8988T (cell line): Measurements from ENCODE around the gene PLCL2.

Experiments used
- DNase-seq: peaks from one replicate; pipeline ENCODE4 v3.0.0; 2011

Gene PLCL2

DNA sequence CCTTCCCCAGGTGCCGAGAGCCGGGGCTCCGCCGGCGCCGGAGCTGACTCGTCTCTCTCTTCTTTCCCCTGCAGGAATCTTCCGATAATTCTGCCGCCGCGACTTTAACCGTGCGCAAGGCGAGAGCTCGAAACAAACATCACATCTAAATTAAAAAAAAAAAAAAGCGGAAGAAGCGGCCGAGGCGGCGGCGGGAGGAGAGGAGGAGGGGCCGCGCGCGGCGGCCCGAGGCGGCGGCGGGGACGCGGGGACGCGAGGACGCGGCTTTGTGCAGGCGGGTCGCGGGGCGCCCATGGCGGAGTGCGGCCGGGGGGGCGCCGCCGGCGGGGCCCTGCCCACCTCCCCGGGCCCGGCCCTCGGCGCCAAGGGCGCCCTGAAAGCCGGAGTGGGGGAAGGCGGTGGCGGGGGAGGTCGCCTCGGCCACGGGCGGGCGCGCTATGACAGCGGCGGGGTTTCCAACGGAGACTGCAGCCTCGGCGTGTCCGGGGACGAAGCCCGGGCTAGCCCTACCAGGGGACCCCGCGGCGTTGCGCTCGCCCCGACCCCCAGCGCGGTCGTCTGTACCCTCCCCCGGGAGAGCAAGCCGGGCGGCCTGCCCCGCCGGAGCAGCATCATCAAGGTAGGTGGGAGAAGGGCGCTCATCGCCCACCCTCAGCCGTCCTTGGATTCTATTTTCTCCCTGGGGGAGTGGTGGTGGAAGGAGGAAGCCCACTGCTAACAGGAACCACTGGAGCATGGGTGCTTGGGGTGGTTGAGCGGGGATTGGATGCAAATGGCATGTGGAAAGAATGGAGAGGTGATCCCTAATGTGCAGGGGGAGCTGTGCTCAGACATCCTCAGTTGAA, at the start of gene PLCL2:
PLCL2 (plus strand) TSS at position 208 of the 845 bp plus-strand sequence; CDS start at position 293, 85 bp downstream.
- DNase-seq: peak; percentile 73

DNA sequence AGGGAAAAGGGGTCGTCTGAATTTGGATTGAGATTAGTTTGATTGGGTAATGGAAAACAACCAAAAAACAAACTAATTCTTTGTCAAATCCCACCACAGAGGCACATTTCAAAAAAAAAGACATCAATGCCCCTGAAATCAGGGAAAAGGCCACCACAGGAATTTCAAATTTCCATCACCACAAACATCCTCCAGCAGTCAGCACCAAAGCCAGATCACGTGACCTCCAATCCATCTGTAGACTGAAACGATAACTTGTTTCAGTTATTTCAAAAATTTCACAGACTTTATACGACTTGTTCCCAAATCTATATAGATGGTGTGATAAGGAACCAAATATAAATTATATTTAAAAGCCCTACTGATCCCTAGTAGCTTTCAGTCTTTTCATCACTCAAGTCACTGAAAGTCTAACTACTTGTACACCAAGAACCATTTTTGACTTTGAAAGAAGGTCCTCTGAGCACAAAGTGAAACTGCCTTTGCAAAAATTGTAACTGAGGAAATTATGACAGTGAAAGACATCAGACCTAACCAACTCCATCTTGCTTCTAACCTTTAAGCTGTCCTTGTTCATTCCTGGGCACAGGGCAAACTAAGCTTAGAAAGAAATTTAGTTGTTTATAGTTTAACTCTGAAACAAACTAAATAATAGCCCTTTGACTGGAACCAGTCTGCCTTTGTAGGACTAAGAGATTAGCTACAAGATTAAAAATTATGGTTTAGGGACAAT, 48.1 kb upstream of the PLCL2 start:
- DNase-seq: no peak

- DNase-seq: no peak
These were observed 47.2 kb upstream of the PLCL2 start for GRCh38 chr3:16837602-16838001.

DNA sequence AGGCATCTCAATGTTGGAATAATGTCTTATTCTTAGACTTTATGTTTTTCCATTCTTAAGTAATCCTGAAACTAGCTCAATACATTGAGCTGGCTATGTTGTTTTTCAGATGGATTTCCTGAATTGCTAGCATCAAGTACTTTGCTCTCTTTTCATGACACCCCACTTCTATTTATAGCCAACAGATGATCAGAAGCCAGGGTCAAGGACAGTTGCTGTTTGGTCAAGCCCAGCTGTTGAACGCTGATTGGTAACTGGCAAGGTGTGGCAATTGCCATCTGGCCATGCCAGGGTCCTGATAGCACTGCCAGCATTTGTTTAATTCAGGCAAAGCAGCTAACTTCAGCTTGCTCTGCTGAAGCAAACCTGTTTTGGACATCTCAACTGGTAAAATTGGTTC, 46.2 kb upstream of the PLCL2 start:
- no peak for DNase-seq

DNA sequence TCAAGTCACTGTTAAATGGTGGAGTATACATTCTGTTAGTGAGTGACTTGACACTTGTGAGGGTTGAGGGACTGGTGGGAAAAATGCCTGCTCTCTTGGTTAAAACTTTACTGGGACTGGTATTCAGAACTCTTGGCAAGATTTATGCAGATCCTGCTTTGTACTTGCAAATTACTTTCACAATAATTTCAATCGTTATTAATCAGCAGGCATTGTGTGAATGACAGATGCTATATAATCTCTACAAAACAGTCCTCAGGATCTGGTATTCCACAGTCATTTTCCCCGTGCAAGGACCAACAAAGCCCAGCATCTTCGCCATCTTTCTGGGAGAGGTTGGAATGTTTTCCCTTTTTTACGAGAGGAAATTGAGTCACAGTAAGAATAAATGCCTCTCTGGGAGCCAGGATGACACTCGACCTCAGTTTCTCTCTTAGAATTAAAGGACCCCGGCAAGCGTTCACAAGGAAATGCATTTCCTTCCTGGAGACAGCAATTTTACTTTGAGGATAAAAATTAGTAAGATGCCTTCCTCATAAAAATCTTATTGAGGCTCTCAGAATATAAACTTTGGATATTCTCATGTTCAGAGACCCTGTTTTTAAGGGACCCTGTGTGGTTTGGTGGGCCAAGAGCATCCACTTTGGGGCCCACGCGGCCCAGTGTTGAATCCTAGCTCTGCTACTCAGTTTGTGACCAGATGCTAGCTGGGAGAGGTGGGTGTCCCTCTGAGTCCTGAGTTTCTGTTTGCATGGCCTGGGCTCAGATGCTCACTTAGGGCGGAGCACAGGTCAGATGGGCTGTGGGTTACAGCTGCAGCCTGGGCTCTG, 45.3 kb upstream of the PLCL2 start:
- DNase-seq: no peak

DNA sequence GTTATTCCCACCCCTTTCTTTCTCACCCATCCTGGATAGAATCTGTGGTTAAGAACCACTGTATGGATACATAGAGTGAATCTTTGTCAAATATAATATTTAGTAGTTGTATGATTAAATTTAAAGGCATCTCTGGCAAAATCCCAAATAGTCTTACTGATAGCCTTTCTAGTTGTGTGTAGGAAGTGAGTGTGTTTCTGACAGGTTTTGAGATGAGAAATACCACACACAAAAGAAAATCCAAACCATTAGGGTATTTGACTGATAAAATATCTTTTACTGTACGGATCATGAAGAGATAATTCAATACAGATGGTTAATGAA, 44.7 kb upstream of the PLCL2 start:
- no peak for DNase-seq

GRCh38 chr3:16841041-16841753, 43.6 kb upstream of the PLCL2 start:
- DNase-seq: no peak

DNA sequence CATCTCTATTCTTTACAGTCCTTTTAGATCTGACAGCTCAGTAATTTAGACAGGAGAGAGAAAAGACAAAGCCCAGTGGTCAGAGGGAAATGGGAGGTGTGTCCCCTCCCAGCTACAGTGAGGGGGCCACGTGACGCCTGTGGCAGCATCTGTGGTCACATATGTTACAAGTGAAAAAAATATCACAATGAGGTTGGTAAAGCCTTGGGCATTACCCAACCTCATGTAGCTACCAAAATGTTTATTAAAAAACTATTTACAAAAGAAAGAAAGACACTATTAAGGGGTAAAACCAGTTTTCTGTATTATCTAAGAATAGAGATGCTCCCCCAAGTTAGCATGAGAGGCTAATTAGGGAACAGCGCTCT, 42.9 kb upstream of the PLCL2 start:
- no peak for DNase-seq

DNA sequence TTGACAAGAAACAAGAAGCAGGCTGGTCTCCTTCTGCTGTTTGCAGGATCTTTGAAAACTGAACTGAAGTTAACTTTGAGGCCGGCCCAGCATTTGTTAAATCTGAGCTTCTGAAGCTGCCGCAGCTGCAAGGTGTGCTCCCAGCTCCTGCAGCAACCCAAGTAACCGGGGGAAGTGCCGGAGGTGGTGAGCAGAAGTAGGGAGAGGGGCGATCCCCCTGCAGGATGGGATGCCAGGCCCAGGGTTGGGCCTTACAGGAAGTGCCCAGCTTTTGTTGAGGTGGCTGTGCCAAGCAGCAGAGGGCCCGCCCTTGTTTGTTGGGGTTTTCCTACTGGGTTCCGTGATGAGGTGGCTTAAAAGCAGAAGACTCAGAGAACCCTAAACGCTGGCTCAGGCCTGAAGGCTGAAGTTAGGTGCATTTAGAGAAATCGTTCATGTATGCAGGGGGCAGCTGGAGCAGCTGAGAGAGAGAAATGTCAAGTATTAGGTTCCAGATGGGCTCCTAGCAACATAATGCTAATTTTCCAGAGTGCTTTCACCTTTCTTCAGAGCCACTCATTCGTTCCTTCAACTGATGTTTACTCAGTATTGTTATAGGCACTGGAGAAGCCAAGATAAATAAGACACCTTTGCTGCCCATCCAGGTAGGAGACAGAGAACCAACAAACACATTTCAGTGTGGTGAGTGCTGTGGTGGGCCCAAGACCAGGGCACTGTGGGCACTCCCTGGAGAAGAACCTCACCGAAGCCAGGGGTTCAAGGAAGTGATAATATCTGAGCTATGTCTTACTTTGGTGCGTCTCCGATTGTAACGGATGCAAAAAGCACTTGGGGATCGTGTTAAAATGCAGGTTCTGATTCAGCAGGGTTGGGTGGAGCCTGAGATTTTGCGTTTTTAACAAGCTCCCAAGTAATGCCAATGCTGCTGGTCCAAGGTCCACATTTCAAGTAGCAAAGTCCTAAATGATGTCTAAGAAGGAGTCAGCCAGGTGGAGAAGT, 42.2 kb upstream of the PLCL2 start:
- DNase-seq: no peak

DNA sequence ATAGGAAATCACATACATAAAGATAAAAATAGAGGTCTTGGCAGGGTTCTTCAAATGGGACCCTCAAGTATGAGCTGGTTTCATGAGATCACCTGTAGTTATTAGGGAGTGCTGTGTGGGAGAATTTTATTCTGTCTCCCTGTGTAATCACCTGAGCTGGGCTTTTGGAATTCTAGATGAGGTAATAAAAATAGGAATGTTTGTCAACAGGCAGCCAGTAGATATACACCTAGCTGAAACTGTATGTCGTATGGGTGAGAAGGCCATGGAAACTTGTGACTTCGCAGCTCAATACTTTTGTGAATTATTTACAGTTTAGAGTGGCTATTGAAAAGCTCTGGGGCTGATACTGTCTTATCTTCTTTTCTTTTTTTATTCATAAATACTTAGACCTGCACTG, 40.5 kb upstream of the PLCL2 start:
- DNase-seq: no peak

GRCh38 chr3:16844791-16845190, 40.0 kb upstream of the PLCL2 start:
- no peak for DNase-seq

DNA sequence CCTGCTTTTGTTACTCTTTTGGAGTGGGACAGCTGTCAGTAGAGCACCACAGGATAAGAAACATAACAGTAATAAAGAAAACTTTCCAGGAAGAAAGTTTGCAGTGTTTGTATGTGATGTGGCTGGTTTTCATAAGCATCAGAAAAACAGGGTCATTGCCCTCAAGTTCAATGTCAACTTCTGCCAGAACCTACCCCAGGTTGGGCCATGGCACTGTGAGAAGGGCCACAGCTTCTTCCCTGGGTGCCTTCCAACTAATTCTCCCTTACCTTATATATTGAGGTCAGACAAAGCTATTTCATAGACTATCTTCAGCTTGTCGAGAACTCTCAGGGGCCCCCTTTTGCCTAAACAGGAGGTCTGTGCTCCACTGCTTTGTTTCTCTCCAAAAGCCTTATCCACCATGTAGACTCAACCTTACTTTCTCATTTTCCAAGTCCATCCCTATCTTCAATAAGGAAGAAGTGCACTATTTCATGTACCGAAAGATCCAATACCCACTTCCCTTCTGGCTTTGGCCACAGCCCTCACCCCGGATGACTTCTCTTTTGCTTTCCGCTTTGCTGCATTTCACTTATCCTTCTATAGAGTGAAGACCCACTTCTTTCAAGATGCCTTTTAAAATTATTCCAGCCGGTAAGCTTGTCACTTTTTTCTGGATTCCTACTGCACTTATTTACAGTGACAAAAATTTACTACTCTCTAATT, 38.2 kb upstream of the PLCL2 start:
- DNase-seq: no peak

GRCh38 chr3:16848007-16848406, 36.7 kb upstream of the PLCL2 start:
- no peak for DNase-seq

DNA sequence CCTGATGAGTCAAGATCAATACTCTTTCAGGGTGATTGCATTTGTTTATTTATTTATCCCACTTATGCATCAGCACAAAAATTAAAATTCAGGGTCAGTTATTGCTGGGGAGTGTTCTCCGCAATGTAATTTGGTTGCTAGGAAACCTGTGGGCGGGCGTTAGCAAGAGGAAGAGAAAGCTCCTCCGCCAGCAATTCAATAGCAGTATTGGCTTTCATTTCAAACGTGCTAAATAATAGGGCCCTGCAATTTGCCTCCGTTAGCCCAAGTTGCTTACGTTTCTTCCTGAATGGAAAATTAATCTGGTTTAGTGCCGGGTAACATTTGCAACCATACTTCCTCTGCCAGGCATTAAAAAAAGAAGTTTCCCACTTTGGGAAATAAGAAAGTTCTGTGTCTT, 35.5 kb upstream of the PLCL2 start:
- DNase-seq: no peak

- DNase-seq: no peak
These were observed 35.0 kb upstream of the PLCL2 start for GRCh38 chr3:16849795-16850194.

DNA sequence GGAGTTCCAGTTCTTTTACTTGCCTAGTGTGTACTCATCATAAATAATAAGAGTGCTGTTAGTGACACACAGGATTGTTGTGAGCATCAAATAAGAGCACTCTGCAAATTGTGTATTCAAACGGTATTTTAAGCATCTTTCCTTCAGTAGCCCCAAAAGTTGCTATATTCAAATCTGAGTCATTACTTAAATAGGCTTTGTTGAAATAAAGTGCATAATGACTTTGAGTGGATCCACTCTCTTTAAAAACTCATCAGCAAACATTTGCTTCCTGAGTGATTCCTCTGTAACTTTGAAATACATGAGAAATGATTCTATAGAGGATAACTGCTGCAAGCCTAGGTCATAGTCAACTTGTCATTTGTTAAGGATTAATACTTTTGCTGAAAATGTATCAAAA, 29.3 kb upstream of the PLCL2 start:
- DNase-seq: no peak

DNA sequence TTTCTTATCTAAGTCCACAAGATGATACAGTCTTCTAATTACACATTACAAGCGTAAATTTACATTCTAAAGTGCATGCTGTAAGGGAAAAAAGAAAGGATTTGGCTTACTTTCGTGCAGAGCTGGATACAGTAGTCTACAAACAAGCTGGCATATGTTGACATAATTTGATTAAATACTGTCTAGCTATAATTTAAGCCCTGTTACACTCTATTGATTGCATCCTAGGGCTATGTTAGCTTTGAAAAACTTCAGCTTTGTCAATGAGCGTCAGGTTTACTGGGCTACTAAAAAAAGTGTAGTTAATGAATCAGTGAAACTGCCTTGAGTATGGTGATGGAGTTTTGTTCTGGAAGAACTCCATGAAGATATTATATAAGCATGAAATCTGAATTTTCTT, 24.5 kb upstream of the PLCL2 start:
- DNase-seq: no peak

DNA sequence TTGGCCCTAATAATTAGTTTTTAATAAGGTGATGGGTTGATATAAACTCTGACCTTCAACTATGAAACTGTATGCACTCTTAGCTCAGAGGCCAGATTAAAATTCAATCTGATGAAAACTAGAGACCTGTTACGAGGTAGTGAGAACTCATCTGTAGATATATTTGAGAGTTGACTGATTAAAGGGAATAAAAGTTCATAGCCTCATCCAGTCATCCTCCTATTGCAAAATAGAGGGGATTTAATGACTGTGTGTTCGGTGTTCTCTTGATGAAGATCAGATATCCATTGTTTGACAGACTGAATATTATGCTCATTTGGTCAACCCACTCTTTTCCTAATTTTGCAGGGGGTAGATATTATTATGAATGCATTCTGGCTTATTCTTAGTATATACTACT, 23.3 kb upstream of the PLCL2 start:
- DNase-seq: no peak

DNA sequence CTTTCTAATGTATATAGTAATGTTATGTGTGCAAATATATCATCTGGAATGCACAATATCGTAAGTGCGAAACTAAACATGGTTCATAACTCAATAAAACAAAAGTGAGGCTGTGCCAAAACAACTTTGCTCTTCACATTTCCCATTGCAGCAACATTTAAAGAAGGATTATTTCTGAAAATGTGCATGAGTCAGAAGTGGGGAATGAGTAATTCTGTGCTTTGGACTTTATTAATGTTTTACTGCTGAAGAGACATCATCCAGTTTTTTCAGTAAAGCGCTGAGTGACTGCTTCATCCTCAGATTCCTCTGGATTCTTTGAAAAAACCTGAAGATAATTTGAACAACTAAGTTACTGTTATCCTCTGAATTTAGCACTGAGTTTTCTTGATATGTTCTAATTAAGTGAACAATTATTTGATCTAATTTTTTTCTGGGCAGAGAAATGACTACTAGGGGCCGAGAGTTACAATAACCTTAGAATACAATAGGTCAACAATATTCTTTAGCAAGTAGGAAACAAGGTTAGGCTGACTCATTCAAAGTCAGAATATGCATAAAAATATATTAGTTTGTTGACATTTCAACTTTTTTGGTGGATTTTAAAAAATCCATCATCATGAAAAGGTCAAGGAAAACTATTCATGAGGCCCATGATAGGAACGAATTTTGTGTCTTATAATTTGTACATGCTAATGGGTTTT, 20.0 kb upstream of the PLCL2 start:
- no peak for DNase-seq

GRCh38 chr3:16865335-16865734, 19.4 kb upstream of the PLCL2 start:
- DNase-seq: no peak
